Activated T-helper 2 cell treated with anti-CD3 and anti-CD28 coated beads, Interferon-gamma antibody, Interleukin-2, Interleukin-4, amounts not matched to agents 10 μg/mL and 5 μg/mL and 100 μg/mL, durations not matched to agents 14 hours and 24 hours and 36 hours (primary cell): ENCODE measurements around the gene SPSB4. TPM values are rescaled to one million over a fixed set of nuclear protein-coding genes. Genes with fewer than 3 reads are reported as not detected.

ENCODE experiments used
- DNase-seq: peaks from one replicate; pipeline ENCODE4 v3.0.0; 2021; ENCODE audit warnings: low spot score
- H3K27ac Mint-ChIP-seq: one replicate; pipeline ENCODE4 v1.8.0; 2021; ENCODE audit warnings: mixed read lengths
- H3K27me3 Mint-ChIP-seq: one replicate; pipeline ENCODE4 v1.8.0; 2021; ENCODE audit warnings: low read depth, mixed read lengths
- H3K36me3 Mint-ChIP-seq: one replicate; pipeline ENCODE4 v1.8.0; 2021; ENCODE audit warnings: low read depth, mixed read lengths
- H3K4me1 Mint-ChIP-seq: one replicate; pipeline ENCODE4 v1.8.0; 2021; ENCODE audit warnings: low read depth, mixed read lengths
- H3K4me3 Mint-ChIP-seq: one replicate; pipeline ENCODE4 v1.8.0; 2021; ENCODE audit warnings: low read depth, mild to moderate bottlenecking, moderate library complexity, mixed read lengths
- H3K9me3 Mint-ChIP-seq: one replicate; pipeline ENCODE4 v1.8.0; 2021; ENCODE audit warnings: mixed read lengths
- intact Hi-C: fragments of 100-400 bp; cut with micrococcal nuclease; formaldehyde crosslinking; loops from one replicate; pipeline ENCODE4 v1.15.1; 2023
- total RNA-seq: library from RNA; stranded (reverse); gene quantifications from 2 replicates; pipeline ENCODE4 v1.2.3, GENCODE V29; 2022

SPSB4 gene
- total RNA-seq, 1 donor from 2014 or later: not detected

DNA sequence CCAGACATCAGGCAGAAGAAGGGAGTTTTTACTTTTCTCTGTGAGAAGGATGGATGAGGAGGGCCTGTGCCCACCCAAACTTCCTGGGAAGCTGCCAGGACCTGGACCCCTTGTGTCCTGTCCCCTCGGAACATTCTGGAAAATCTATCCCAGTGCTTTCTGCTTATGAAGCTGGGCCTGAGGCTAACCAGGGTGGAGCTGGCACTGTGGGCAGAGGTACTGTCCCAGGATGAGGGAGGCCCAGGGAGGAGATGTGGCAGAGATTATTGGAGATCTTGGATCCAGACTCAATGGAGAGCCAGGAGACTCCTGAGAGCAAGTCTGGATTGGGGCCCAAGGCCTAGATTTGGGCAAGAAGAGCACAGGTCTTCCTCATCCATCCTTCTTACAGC is 44.4 kb downstream of the SPSB4 start:
- intact Hi-C loops: no loop called here
- no peak overlapping the region for H3K27ac Mint-ChIP-seq
- no peak for DNase-seq
- no peak overlapping the region for H3K4me3 Mint-ChIP-seq
- H3K36me3 Mint-ChIP-seq: no peaks in the 10 kb centered on the region
- no peaks in the 10 kb centered on the region for H3K9me3 Mint-ChIP-seq
- no peaks in the 10 kb centered on the region for H3K27me3 Mint-ChIP-seq
- no peaks in the 10 kb centered on the region for H3K4me1 Mint-ChIP-seq

DNA sequence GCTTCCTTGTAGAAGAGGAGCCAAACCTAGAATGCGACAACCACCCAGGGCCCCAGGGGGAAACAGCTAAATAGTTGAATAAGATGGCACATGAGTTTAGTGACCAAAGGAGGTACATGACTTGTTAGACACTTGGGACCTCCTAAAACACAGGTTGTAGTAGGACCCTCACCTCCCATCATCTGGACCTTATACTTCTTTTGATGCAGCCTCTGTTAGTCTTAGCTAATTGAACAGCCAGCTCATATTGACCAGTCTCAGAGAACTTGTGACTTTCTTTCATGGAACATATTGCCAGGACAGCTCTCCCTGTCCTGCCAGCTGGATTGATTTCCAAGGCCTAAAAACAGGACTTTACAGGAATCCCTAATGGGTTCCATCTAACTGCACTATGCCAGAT is 45.0 kb downstream of the SPSB4 start:
- no peak overlapping the region for H3K27ac Mint-ChIP-seq
- no peak overlapping the region for H3K4me3 Mint-ChIP-seq
- H3K36me3 Mint-ChIP-seq: no peaks in the 10 kb centered on the region
- intact Hi-C loops: no loop called here
- H3K9me3 Mint-ChIP-seq: no peaks in the 10 kb centered on the region
- H3K4me1 Mint-ChIP-seq: no peaks in the 10 kb centered on the region
- no peak for DNase-seq
- H3K27me3 Mint-ChIP-seq: no peaks in the 10 kb centered on the region

DNA sequence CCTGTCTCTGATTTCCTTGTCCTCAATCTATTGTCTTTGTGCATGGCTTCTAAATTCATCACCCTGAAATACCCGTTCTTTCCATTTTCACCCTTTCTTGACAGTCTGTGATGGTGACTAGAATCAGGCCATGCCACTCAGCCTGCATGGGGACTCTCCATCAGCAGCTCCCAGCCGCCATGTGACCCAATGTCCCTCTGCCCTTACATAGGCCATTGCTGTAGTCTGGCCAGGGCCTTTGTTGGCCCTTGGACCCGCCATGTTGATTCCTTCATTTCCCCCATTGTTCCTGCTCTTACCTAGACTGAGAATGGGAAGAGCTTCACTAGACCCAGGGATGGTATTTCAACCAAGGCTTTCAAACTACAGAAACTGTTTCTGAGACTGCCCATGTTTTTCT is 45.8 kb downstream of the SPSB4 start:
- no peak for DNase-seq
- intact Hi-C loops: no loop called here
- no peaks in the 10 kb centered on the region for H3K4me1 Mint-ChIP-seq
- no peaks in the 10 kb centered on the region for H3K36me3 Mint-ChIP-seq
- no peak overlapping the region for H3K27ac Mint-ChIP-seq
- no peaks in the 10 kb centered on the region for H3K9me3 Mint-ChIP-seq
- no peaks in the 10 kb centered on the region for H3K27me3 Mint-ChIP-seq
- H3K4me3 Mint-ChIP-seq: no peak overlapping the region

DNA sequence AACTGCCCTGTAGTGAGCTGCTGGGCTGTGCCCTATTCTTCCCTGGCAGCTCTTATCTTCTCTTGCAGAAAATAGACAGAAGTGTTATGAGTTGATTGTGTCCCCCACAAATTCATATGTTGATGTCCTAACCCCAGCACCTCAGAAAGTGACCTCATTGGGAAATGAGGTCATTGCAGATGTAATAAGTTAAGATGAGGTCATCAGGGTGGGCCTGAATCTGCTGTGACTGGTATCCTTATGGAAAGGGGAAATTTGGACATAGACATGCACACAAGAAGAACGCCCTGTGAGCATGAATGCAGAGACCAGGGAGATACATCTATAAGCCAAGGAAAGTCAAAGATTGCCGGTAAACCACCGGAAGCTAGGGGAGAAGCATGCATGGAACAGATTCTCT is 49.0 kb downstream of the SPSB4 start:
- Mint-ChIP-seq H3K27me3 (no peaks in the 10 kb centered on the region), H3K9me3 (no peaks in the 10 kb centered on the region), H3K4me1 (no peaks in the 10 kb centered on the region), H3K36me3 (no peaks in the 10 kb centered on the region), H3K27ac (no peak overlapping the region), H3K4me3 (no peak overlapping the region)
- no peak for DNase-seq
- intact Hi-C loops: no loop called here

DNA sequence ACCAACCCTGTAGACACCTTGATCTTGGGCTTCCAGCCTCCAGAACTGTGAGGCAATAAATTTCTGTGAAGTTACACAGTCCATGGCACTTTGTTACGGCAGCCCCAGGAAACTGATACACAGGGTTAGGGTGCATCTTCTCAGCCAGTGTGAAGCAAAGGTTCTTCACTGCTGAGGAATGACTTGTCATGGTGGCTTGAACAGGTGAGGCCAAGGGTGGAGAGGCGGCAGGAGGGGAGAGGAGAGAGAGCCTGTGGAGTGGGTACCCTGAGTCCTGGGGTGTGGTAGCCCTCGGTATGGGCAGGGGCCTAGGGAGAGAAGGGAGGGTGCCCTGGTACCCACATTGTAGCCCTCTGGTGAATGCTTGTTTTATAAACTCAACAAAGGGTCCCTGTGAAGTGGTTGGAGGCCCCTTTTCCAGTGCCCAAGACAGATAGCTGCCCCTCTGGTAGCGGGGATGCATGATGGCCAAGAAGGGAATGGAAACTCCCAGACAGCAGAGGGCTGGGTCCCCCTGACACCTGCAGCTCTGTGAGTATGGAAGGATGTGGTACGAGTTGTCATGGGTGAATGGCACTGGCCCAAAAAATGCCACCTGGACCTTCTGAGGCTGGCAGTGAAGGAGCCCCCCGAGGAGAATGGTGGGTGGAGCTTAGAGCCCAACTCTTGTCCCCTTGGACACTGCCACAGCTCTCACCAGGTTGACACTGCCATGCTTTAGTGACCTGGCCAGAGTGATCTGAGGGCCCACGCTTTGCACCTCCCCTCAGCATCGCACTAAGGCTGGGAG is 49.6 kb downstream of the SPSB4 start:
- no peak for DNase-seq
- Mint-ChIP-seq H3K36me3 (no peaks in the 10 kb centered on the region), H3K9me3 (no peaks in the 10 kb centered on the region), H3K27ac (no peak overlapping the region), H3K4me3 (no peak overlapping the region), H3K27me3 (no peaks in the 10 kb centered on the region), H3K4me1 (no peaks in the 10 kb centered on the region)
- intact Hi-C loops: no loop called here

DNA sequence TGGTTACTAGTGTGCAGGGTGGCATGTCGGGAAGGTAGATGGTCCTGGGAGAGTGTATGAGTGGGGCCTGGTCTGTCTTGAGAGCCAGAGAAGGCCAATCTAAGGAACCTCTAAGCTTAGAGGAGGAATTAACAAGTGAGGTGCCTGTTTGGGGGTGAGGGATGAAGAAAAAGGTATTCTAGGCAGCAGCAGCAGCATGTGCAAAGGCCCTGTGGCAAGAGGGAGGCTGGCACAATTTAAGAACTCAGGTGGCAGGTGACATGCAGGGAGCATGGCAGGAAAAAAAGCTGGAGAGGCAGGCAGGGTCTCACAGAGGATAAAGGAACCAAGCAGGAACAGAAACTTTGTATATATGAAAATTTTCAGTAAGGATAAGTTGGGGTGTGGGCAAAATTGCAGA is 51.2 kb downstream of the SPSB4 start:
- H3K4me1 Mint-ChIP-seq: no peaks in the 10 kb centered on the region
- intact Hi-C loops: no loop called here
- no peak overlapping the region for H3K27ac Mint-ChIP-seq
- H3K9me3 Mint-ChIP-seq: no peaks in the 10 kb centered on the region
- H3K4me3 Mint-ChIP-seq: no peak overlapping the region
- no peak for DNase-seq
- H3K27me3 Mint-ChIP-seq: no peaks in the 10 kb centered on the region
- no peaks in the 10 kb centered on the region for H3K36me3 Mint-ChIP-seq

DNA sequence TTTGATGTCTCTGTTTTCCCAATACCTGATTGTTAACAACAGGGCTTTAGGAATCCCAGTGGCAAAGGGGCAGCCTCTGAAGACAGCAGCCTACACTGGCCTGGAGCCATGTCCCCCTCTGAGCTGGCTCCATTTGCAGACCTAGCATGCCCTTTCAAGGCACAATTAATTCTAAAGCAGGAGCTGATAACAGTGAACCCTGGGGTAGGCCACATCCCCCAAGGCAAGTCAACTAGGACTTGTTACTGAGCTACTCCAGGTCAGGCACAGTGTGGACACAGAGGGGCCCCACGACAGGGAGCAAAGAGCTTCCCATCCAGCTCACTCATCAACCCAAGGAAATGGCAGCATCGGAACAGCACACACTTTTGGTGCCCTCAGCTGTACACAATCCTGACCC is 51.9 kb downstream of the SPSB4 start:
- Mint-ChIP-seq H3K27ac (no peak overlapping the region), H3K4me3 (no peak overlapping the region), H3K36me3 (no peaks in the 10 kb centered on the region), H3K27me3 (no peaks in the 10 kb centered on the region), H3K9me3 (no peaks in the 10 kb centered on the region), H3K4me1 (no peaks in the 10 kb centered on the region)
- intact Hi-C loops: no loop called here
- DNase-seq: no peak

DNA sequence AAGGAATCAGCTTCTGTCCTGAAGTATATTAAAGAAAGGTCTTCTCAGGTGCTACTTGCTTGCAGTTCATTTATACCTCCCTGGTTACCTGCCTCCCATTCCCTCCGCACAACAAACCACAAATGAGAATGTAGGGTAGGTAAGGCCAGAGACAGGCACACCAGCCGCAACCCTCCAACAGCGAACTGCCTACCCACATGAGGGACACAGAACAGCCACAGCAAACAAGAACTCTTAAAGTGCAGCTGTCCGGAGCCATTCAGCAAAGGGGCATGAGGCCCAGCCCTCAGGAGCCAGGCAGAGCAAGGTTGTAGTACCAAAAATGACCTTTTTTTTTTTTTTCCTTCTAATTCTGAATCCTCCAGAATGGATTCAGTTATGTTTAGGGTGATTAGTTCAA is 52.4 kb downstream of the SPSB4 start:
- Mint-ChIP-seq H3K27ac (no peak overlapping the region), H3K27me3 (no peaks in the 10 kb centered on the region), H3K4me3 (no peak overlapping the region), H3K9me3 (no peaks in the 10 kb centered on the region), H3K36me3 (no peaks in the 10 kb centered on the region), H3K4me1 (no peaks in the 10 kb centered on the region)
- intact Hi-C loops: no loop called here
- DNase-seq: no peak

DNA sequence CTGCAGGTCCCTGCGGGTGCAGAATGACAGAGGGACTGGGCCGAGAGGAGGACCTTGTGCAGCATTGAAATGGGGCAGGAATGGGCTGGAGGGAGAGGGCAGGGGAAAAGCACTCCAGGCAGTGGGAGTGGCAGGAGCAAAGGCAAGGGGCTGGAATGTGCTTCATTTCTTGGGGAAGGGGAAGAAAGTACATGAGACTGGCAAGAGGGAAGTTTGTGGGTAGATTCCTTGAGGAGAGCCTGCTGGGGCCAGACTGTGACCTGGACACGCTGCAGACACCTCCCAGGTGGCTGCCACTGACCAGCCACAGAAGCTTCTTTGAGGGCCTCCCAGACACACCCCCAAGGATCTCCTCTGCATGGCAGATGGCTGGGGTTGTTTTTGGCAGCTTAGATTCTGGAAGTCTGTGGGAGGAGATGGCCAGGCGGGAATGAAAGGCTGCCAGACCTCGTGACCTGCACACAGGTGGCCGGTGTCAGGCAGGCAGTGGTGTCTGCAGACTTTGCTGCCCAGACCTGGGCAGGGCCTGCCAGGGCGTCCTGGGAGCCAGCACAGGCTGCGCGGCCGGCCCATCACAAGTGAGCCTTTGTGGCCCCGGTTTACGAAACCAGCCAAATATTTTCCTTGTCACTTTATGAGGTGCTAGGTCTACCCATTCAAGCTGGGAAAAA is 53.1 kb downstream of the SPSB4 start:
- intact Hi-C loops: no loop called here
- DNase-seq: no peak
- H3K4me1 Mint-ChIP-seq: no peaks in the 10 kb centered on the region
- H3K9me3 Mint-ChIP-seq: no peaks in the 10 kb centered on the region
- H3K27ac Mint-ChIP-seq: no peak overlapping the region
- no peaks in the 10 kb centered on the region for H3K36me3 Mint-ChIP-seq
- no peaks in the 10 kb centered on the region for H3K27me3 Mint-ChIP-seq
- no peak overlapping the region for H3K4me3 Mint-ChIP-seq

DNA sequence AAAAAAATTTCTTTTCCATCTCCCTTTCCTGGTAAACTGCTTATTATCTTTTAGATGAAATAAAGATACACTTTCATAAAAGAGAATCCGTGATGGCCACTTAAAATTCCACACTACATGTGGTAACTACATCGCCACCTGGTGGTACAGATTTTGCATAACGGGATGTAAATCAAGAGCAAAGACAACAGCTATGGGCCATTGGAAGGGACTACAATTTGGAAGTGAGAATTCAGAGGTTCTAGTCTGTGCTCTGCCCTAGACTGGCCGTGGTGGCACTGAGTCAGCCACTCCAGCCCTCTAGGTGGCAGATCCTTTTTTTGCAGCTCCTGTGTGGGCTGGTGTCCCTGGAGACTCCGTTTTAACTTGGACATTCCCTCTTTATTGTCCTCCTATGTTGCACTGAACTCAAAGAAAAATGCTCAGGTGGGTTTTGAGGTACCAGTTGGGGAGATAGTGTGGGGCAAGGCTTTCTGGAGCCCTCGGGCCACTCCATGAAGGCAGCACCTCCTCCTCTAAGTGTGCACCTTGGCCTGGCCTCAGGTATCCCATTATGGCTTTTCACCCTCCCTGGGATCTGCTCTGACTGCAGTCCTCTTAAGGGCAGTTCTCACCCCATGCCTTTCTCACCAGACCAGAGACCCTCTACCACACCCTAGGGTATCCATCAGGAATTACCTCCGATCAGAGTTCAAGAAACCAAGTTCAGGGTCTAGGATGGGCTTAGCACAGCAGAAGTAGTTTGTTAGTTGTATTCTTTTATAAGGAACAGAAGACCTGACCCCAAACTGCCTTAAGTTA is 54.9 kb downstream of the SPSB4 start:
- no peak overlapping the region for H3K4me3 Mint-ChIP-seq
- intact Hi-C loops: loop anchor here (1.0 to 5.0 kb wide), 4 partner anchors 86 to 209 kb away; no protein-coding TSS in a partner anchor
- no peaks in the 10 kb centered on the region for H3K27me3 Mint-ChIP-seq
- no peaks in the 10 kb centered on the region for H3K36me3 Mint-ChIP-seq
- no peak overlapping the region for H3K27ac Mint-ChIP-seq
- peak; percentile 27 for DNase-seq
- H3K9me3 Mint-ChIP-seq: no peaks in the 10 kb centered on the region
- H3K4me1 Mint-ChIP-seq: no peaks in the 10 kb centered on the region

DNA sequence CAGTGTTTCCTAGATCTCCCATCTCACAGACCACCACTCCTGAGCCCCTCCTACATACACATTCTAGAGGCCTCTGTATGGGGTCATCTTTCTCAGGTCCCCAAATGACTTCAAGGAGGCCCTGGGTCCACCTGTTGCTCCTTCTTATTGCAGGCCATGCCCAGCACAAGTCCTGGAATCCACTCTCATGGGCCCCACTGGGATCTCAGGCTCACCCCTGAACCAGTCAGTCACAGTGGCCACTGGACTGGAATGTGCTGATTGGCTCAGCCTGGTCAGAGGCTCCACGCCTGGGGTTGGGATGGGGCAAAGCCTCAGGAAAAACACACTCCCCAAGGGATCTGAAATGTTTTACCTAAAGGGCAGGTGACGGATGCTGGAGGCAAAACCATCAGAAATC is 55.7 kb downstream of the SPSB4 start:
- H3K4me1 Mint-ChIP-seq: no peaks in the 10 kb centered on the region
- H3K4me3 Mint-ChIP-seq: no peak overlapping the region
- no peak for DNase-seq
- H3K27ac Mint-ChIP-seq: no peak overlapping the region
- intact Hi-C loops: loop anchor here (5.0 kb wide), 2 partner anchors 85 to 210 kb away; no protein-coding TSS in a partner anchor
- no peaks in the 10 kb centered on the region for H3K36me3 Mint-ChIP-seq
- no peaks in the 10 kb centered on the region for H3K9me3 Mint-ChIP-seq
- peaks cover under 1% of the 10 kb centered on the region for H3K27me3 Mint-ChIP-seq

DNA sequence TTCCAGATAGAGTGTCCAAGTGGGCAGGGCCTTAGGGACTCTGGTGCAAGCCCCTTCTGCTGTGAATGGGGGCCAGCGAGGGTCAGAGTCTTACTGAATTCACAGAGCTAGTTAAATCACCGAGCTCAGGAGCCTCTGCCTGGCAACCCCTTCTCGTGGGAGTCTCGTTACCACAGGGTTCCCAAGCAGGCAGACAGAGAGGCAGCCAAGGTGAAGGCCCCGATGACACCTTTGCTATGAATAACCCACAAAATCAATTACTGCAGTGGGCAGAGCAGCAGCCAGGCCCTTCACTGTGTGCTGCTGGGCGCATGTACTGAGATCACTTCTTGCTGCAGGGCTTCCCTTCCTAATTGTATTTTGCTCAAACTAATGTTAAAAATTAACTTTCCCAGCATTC is 56.9 kb downstream of the SPSB4 start:
- DNase-seq: no peak
- H3K27me3 Mint-ChIP-seq: peaks cover 4% of the 10 kb centered on the region
- intact Hi-C loops: loop anchor here (5.0 kb wide), 2 partner anchors 84 to 211 kb away; no protein-coding TSS in a partner anchor
- no peaks in the 10 kb centered on the region for H3K4me1 Mint-ChIP-seq
- H3K9me3 Mint-ChIP-seq: no peaks in the 10 kb centered on the region
- H3K27ac Mint-ChIP-seq: no peak overlapping the region
- no peak overlapping the region for H3K4me3 Mint-ChIP-seq
- H3K36me3 Mint-ChIP-seq: no peaks in the 10 kb centered on the region

DNA sequence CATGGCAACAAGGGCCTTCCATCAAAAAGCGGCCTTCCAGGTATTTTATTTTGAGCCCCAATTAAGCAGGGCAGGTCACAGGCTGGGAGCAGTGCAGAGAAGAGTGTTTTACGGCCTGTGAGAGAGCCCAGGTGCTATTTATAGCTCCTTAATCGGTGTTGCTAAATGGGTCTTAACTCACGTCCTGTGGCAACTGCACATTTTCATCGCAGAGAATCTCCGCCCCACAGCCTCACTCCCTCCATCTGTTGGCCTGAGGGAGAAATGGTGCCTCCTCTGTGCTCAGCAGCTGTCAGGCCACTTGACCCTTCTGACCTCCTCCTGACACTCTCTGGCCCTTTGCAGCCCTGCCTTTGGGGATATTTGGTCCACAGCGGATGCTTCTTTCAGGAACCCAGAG is 58.6 kb downstream of the SPSB4 start:
- Mint-ChIP-seq H3K27me3 (peaks cover 4% of the 10 kb centered on the region), H3K27ac (no peak overlapping the region), H3K4me3 (no peak overlapping the region), H3K9me3 (no peaks in the 10 kb centered on the region), H3K4me1 (no peaks in the 10 kb centered on the region), H3K36me3 (no peaks in the 10 kb centered on the region)
- intact Hi-C loops: loop anchor here (5.0 kb wide), 2 partner anchors 83 to 212 kb away; no protein-coding TSS in a partner anchor
- DNase-seq: no peak
